Measurements from ENCODE around the gene SMIM3.

Gene SMIM3

GRCh38 chr5:150783422-150783928 is 4.9 kb downstream of the SMIM3 start (continued):
- peak; percentile 35; the same call in 1 of the 2 replicates for TF ChIP-seq BCL11A (tag by site-specific recombination; IDR thresholded peaks at IDR 0.05; ENCODE audit: low read depth)
- 0 out of 2 replicates have a peak, but pooled peaks have one; percentile 44 for TF ChIP-seq ZNF610 (tag by site-specific recombination; IDR thresholded peaks at IDR 0.05; ENCODE audit: borderline replicate concordance)
- no peak for TF ChIP-seq ZNF174 (tag by site-specific recombination; IDR thresholded peaks at IDR 0.05)
- TF ChIP-seq SP7 (tag by site-specific recombination; IDR thresholded peaks at IDR 0.05): peak; percentile 65
- TF ChIP-seq SP3 (tag by site-specific recombination; IDR thresholded peaks at IDR 0.05): no peak

DNA sequence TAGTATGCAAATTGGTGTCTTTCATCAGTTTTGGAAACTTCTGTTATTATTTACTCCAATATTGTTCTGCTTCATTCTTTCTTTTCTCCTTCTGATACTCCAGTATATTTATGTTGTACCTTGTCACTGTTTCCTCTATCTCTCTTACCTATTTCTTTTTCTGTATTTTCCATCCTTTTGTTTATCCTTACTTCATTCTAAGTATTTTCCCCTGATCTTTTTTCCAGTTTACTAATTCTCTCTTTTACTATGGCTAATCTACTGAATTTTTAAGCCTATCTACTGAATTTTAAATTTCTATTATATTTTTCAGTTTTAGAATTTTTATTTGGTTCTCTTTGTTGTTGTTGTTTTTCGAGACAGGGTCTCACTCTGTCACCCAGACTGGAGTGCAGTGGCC is 7.4 kb downstream of the SMIM3 start:
- Histone ChIP-seq H3K4me1 (ENCODE audit: control insufficient read depth, insufficient read depth, low read length) (peaks cover 18% of the 10 kb centered on the region), H3K36me3 (ENCODE audit: control insufficient read depth in 2 of 2, insufficient read depth in 1 of 2, low read length in 2 of 2) (no peaks in the 10 kb centered on the region; a peak in 1 of 3 replicates), H3K9me3 (ENCODE audit: control insufficient read depth, insufficient read depth, low read depth, low read length) (no peaks in the 10 kb centered on the region)

GRCh38 chr5:150786876-150787275 is 8.3 kb downstream of the SMIM3 start:
- POLR2A ChIA-PET: no interaction called here

More for the DNA sequence above, 7.4 kb downstream of the SMIM3 start:
- no peak for TF ChIP-seq RBAK (tag by site-specific recombination; IDR thresholded peaks at IDR 0.05)
- no peak for TF ChIP-seq ZNF184 (tag by site-specific recombination; IDR thresholded peaks at IDR 0.05)
- TF ChIP-seq ZNF558 (tag by site-specific recombination; IDR thresholded peaks at IDR 0.05): peak; percentile 84
- no peak overlapping the region for H3K4me3 ChIP-seq (ENCODE audit: low read depth, low read length)
- ChIA-PET POLR2A (no interaction called here), CTCF (interaction anchor here (2.0 kb wide), 1 partner anchor 15 kb away, joined by 13 read pairs; no protein-coding TSS in a partner anchor)
- H3K27ac ChIP-seq (ENCODE audit: extremely low read depth, low read depth, low read length): no peak overlapping the region

DNA sequence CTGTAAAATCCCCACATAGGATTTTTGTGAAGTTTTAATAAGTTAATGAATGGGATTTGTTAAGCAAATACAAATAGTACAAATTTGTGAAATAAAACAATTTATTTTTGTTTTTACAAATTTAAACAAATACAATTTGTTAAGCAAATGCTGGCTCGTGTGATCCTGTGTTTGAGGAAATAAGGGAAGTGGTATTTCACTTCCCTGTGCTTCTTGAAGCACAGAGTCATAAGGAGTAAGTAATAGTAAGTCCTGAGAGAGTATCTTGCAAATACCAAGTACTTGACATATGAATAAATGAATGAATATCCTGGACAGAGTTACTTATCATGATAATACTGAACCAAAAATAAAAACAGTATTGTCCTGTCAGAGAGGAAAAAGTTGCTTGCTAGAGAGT is 9.1 kb downstream of the SMIM3 start:
- no peak overlapping the region for H3K4me3 ChIP-seq (ENCODE audit: low read depth, low read length)
- peaks cover 16% of the 10 kb centered on the region for H3K4me1 ChIP-seq (ENCODE audit: control insufficient read depth, insufficient read depth, low read length)
- CTCF ChIA-PET: interaction anchor here (0.5 to 2.0 kb wide), 6 partner anchors 9 to 934 kb away, joined by 3 to 13 read pairs (median 4); partner anchors contain the start of gene SMIM3
- H3K36me3 ChIP-seq (ENCODE audit: control insufficient read depth in 2 of 2, insufficient read depth in 1 of 2, low read length in 2 of 2): no peaks in the 10 kb centered on the region; a peak in 1 of 3 replicates
- TF ChIP-seq ZNF747 (tag by site-specific recombination; IDR thresholded peaks at IDR 0.05): no peak
- TF ChIP-seq AEBP2 (tag by site-specific recombination; IDR thresholded peaks at IDR 0.05; ENCODE audit: borderline replicate concordance): no peak
- no peaks in the 10 kb centered on the region for H3K9me3 ChIP-seq (ENCODE audit: control insufficient read depth, insufficient read depth, low read depth, low read length)
- POLR2A ChIA-PET: no interaction called here
- H3K27ac ChIP-seq (ENCODE audit: extremely low read depth, low read depth, low read length): no peak overlapping the region

More at GRCh38 chr5:150786876-150787275, 8.3 kb downstream of the SMIM3 start:
- CTCF ChIA-PET: interaction anchor here (0.5 to 2.0 kb wide), 5 partner anchors 8 to 934 kb away, joined by 3 to 13 read pairs (median 4); partner anchors contain the start of gene SMIM3
- Histone ChIP-seq H3K4me3 (ENCODE audit: low read depth, low read length) (no peak overlapping the region), H3K9me3 (ENCODE audit: control insufficient read depth, insufficient read depth, low read depth, low read length) (no peaks in the 10 kb centered on the region), H3K4me1 (ENCODE audit: control insufficient read depth, insufficient read depth, low read length) (peaks cover 18% of the 10 kb centered on the region), H3K27ac (ENCODE audit: extremely low read depth, low read depth, low read length) (no peak overlapping the region), H3K36me3 (ENCODE audit: control insufficient read depth in 2 of 2, insufficient read depth in 1 of 2, low read length in 2 of 2) (no peaks in the 10 kb centered on the region; a peak in 1 of 3 replicates)
- TF ChIP-seq ZNF843 (tag by site-specific recombination; IDR thresholded peaks at IDR 0.05): no peak

DNA sequence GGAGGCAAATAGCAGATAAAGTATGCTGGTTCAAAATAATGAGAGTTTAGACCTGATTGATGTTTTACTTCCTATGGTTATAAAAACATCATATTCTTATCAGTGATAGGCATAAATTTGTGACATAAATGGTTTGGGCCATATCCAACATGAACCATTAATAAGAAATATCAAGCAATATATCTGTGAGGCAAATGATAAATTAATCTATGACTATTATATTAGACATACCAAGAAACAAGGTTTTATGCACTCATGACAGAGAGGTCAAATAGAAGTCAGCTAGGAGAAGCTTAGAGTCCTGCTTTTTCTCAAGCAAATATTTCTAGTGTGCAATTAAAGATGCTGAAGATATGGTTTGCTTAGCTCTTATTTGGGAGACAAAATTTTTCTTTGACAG is 10.4 kb downstream of the SMIM3 start:
- no peaks in the 10 kb centered on the region for H3K9me3 ChIP-seq (ENCODE audit: control insufficient read depth, insufficient read depth, low read depth, low read length)
- H3K4me3 ChIP-seq (ENCODE audit: low read depth, low read length): no peak overlapping the region
- no peak overlapping the region for H3K27ac ChIP-seq (ENCODE audit: extremely low read depth, low read depth, low read length)
- POLR2A ChIA-PET: interaction anchor here (1.0 to 1.2 kb wide), 2 partner anchors 10 to 30 kb away, joined by 3 to 6 read pairs; partner anchors contain the start of genes DCTN4 and SMIM3
- H3K36me3 ChIP-seq (ENCODE audit: control insufficient read depth in 2 of 2, insufficient read depth in 1 of 2, low read length in 2 of 2): no peaks in the 10 kb centered on the region; a peak in 1 of 3 replicates
- TF ChIP-seq ZNF76 (tag by site-specific recombination; IDR thresholded peaks at IDR 0.05; ENCODE audit: borderline replicate concordance, low read depth) (no peak), PRDM6 (tag by site-specific recombination; IDR thresholded peaks at IDR 0.05) (0 out of 2 replicates have a peak, but pooled peaks have one; percentile 14), ZNF146 (tag by site-specific recombination; IDR thresholded peaks at IDR 0.05) (no peak), ZXDB (tag by site-specific recombination; IDR thresholded peaks at IDR 0.05) (no peak), SALL2 (tag by site-specific recombination; IDR thresholded peaks at IDR 0.05; ENCODE audit: borderline replicate concordance) (no peak)
- peaks cover 7% of the 10 kb centered on the region; the same call in 1 of the 2 replicates for H3K4me1 ChIP-seq (ENCODE audit: control insufficient read depth, insufficient read depth, low read length)
- CTCF ChIA-PET: interaction anchor here (0.6 to 4.7 kb wide), 4 partner anchors 10 to 339 kb away, joined by 3 to 37 read pairs (median 4); no protein-coding TSS in a partner anchor
